ENCODE data around the gene TPT1.

The TPT1 gene

DNA sequence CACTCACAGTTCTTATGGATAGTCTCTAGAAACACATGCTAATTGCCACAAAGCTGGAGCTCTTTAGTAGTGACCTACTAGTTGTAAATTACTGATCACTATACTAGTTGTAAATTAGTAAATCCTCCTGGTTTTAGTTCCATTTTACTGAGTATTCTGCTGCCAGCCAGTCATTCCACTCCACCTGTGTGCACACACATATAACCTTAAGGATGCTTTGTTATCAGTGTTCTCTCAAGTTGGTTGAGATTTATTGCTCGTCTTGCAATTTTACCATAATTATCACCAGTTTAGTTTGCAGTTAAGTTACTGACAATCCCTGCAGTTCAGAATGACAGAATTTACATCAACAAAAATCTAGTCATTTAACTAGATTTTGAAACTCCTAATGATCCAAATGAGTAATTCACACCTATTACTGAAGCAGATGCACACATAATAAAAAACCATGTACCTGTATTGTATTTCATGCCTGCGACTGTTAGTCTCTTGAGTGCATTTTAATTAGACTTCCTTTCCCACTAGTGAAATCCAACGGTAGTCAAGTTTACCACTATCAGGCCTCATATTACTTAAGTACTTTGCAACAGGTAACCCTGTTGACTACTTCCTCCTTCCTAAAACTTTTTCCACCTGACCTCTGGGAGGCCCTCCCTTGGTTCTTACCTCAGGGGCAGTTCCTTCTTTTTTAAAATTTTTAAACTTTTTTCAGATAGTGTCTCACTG is 7.6 kb downstream of the TPT1 start:
- no peak for DNase-seq

DNA sequence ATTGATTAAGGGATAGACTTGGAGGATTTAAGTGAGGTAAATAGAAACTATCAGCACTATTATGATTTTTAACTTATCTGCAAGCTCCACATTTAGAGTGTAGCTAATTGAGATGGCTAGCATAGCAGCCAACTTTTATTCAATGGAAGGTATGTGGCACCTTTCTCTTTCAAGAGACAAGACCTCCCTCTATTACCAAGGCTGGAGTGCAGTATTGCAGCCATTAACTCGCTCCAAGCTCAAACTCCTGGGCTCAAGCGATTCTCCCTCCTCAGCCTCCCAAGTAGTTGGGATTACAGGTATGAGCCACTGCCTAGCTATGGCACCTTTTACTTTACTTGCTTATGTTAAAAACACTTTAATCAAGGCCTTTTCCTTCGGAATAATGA is 8.2 kb downstream of the TPT1 start:
- no peak for DNase-seq

DNA sequence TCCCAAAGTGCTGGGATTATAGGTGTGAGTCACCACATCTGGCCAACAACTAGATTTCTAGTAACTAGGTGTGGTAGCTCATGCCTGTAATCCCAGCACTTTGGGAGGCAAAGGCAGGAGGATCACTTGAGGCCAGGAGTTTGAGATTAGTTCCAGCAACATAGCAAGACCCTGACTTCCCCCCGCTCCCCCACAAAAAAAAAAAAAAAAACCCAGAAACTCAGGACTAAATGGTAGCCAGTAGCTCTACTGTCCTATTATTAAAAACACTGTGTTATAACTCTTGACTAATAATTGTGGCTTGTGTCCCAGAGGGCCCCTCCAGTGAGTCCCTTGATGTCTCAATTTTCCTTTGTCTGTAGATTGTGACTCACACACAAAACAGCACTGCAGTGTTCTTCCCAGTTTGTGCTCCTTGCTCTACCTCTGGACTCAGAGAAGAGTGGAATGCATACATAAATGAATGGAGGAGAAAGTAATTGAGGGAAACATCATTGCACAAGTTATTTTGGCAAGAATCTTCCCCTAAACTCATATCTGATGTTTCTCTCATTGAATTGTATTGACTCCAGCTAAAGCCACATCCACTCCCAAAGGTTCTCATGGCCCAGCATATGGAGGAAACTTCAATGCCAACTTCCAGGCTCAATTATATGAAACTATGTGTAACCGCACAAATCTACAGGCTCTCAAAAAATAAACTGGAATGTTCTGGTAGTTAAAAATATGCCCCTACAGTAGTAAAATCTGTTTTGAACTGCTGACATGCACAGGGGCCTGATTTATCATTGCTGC is 8.8 kb downstream of the TPT1 start:
- no peak for DNase-seq

DNA sequence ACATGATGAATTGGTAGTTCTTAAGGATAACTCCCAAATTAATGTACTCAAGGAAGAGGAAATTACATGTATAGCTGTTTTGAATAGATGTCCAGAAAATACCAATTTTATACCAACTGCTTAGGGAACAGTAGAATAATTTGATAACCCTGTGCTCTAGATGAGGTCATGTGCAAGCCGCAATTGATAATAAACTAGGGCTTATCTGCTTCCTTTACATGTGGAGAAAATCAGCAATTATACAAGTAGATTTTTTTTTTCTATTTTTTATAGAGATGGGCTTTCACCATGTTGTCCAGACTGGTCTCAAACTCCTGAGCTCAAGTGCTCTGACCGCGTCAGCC is 9.3 kb downstream of the TPT1 start:
- DNase-seq: no peak

DNA sequence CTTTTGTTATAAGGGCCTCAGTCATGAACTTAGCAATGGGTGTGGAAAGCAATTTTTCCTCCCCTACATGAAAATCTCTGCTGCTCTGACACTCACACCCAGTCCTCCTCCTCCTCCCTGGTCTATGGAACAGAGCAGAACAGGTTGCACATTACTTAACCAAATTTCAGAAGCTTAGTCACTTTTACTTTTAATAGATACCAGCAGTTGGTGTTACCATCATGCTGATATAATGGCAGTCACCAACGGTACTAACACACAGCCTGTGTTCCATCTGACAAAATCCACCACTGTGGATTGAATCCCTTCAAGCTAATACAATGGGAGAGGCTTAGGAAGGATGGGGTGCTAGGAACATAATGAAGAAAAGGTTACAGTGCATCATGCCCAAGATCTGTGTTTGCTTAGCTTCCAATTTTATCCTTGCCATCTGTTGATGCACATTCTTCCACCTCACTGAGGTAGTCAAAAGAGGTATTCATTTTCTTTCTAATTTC is 9.8 kb downstream of the TPT1 start:
- no peak for DNase-seq

DNA sequence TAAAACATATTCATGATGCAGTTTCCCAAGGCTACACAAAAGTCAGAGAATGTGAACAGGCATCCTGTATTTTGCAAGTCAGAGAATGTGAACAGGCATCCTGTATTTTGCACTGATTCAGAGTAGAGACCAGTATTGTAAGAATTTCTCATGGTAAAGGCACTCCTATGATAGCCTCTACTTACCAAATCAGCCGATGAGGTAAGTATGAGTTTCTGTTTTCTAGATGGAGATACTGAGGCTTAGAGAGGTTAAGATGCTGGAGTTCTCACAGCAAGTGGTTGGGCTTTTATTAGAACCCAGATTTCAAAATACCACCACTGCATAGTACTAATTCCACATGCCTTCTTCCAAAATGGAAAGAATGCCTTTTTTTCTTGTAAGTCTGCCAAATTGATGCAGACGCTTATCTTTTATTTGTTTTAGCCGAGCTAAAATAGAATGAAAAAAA is 12.3 kb downstream of the TPT1 start:
- DNase-seq: no peak

DNA sequence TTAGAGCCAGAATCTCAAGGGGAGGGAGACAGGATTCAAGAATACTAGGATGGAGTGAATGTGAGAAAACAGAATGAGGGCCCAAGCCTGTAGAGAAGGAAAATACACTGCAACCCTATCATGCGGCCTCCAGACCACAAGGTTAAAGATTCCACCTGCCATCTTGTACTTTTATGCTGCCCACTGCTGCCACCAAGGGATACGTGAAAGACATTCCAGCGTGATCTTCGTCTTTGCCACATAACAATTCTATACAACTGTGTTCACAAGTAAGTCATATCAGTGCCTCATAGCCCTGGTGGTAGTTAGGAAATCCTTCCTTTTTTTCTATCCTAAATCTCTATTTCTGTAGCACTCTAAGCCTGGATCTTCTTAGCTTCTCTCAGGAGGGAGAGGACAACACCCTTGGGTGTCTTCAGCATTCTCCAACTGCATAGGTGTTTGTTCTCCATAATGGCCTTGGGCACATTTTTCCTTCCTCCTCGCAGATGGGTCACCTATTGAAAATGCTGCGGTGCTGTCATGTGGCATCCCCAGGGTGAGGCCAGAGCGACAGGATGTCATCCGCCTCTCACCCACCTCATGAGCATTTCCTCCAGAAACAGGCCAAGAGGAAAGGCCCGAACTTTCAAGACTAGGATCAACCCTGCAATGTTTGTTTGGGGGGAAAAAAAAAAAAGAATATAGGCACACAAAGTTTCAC is 13.6 kb downstream of the TPT1 start:
- DNase-seq: no peak

DNA sequence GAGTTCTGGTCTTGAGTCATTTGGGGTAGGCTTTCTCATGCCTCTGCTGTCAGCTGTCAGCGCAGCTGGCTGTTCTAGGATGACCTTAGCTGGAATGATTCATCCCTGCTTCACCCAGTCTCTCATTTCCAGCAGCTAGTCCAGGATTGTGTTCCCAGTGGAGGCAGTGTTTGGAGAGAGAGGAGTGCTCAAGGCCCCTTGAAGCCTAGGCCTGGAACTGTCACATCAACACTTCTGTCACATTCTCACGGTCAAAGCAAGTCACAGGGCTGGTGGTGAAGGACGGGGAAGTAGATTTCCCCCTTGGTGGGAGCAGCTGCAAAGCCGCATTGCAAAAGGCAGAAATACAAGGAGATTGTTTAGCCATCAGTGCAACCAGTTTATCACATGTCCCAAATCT is 15.2 kb downstream of the TPT1 start:
- no peak for DNase-seq

DNA sequence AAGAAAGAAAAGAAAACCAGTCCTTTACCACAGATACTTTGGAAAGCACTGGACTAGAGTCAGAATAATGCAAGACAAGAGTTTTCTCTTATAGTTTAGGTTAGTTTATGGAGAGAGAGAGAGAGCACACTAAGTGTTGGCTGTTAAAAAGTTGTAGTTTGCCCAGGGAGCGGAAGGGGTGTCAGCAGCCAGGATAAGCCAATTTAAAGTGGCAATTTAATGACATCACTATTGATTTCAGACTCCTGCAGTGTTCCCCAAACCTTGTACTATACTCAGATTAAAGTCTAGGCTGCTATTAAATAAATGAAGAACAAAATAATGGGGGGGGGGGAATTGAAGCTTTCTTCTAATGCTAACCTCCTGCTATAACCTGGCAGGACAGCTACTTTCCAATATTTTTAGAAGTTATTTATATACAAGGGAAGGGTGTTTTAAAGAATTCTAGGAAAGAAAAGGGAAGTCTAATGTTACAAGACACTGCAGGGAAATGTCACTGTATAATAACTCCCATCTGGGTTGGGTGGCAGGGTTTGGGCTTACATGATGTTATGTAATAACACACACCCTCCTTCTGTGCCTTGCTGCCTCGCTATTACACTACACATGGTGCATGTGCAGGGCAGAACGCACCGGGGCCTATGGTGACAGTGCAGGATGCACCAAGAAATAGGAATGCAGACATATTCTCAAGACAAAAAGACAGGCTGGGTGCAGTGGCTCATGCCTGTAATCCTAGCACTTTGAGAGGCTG is 19.9 kb downstream of the TPT1 start:
- no peak for DNase-seq

DNA sequence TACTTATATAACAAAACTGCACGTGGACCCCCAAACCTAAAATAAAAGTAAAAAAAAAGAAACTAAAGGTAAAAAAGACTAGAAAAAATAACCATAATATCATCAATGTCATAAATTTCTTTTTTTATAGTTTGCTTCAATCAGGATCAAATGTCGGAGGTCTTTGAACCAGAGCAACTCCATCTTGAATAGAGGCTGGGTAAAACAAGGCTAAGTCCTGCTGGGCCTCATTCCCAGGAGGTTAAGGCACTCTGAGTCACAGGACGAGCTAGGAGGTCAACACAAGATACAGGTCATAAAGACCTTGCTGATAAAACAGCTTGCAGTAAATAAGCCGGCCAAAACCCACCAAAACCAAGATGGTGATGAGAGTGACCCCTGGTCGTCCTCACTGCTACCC is 24.0 kb downstream of the TPT1 start:
- no peak for DNase-seq

DNA sequence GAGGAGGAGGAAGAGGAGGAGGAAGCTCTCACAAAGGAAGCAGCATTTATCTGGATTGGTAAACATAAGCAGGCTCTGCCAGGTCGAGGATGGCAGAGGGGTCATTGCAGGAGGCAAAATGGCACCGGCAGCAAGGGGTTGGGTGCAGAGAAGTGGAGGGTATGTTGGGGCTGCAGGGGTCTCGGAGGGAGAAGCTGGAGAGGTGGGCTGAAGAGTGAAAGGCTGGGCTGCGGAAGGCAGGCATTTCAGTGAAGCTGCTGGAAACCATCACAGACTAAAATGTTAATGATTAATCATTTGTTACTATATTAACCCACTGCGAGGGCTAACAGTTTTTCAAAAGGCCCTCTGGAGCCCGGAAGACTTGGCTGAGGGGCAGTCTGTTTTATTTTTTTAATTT is 24.6 kb downstream of the TPT1 start:
- DNase-seq: no peak

DNA sequence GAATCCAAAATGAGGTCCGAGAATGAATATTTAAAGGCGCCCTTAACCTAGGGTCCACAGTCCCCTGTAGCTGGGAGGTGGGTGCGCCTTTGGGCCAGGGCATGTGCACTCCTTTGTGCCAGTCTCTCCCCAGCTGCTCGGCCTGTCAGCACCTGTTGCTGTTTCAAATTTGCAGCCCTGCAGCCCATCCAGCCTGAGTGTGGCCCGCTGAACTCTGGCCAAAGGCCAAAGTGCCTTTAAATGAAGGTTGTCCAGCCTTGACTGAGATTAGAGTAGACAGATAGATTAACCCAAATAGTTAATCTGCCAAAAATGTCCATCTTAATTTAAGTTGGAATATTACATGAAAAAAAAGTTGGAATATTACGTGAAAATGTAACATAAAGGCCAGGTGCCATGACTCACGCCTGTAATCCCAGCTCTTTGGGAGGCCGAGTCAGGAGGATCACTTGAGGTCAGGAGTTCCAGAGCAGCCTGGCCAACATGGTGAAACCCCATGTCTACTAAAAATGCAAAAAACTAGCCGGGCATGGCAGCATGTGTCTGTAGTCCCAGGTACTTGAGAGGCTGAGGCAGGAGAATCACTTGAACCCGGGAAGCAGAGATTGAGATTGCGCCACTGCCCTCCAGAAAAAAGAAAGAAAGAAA is 25.3 kb downstream of the TPT1 start:
- DNase-seq: no peak

DNA sequence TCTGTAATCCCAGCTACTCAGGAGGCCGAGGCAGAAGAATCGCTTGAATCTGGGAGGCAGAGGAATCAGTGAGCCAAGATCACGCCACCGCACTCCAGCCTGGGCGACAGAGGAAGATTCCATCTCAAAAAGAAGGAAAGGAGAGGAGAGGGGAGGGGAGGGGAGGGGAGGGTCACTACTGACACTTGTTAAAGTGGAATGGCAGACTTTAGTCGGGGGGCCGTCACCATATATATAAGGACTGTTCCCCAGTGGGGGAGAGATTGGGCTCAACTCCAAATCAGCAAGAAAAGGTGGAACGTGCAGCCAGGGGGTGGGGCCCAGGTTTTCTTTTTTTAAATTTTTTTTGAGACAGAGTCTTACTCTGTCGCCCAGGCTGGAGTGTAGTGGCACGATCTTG is 26.2 kb downstream of the TPT1 start:
- DNase-seq: no peak

DNA sequence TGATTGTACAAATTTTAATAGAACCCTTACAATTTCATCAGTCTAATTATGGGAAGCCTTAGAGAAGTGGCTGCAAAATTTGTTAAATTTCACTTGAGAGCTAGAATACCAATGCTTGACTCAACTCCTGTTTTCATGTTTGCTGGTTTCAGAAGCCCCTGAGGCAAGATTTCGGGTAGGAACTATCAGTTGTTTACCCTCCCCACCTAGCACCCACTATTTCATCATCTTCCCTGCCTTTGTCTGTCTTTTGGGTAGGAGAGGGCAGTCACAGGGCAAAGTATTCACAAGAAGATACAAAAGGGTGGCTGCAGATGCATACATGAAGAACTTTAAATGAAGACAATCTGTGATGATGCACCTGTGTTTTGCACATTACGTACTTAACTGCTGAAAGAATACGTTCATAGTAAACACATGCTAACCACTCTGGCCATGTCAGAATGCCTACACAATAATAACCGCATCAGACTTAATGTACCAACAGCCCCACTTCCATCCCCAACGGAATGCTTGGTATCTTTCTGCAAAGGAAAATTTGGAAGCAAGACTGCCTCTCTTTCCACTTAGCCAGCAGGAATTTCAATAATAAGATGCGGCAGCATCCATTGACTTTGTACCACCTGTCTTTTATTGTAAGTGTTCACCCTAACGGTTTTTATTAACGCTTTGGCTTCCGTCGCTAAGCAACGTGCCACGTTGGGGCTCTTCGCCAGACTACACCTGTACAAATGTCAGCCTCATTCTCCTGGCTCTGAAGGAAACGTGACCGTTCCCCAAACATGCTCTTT is 30.4 kb downstream of the TPT1 start:
- DNase-seq: no peak

DNA sequence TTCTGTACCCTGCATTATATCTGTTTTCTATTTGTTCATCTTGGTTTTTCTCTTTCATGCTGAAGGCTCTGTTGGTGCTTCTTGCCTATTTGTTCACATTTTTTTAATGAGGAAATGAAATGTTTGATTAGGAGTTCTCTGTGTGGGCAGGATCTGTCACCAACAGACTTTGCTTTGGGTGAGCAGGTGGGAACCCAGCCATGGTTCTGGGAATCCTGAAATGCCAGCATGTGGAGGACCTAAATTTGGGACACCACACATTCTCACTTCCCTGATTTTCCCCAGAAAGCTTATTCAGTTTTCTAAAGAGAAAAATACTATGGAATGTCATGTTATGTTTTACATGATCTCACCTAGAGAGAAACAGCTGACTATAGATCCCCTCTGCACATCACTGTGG is 34.0 kb downstream of the TPT1 start:
- no peak for DNase-seq

DNA sequence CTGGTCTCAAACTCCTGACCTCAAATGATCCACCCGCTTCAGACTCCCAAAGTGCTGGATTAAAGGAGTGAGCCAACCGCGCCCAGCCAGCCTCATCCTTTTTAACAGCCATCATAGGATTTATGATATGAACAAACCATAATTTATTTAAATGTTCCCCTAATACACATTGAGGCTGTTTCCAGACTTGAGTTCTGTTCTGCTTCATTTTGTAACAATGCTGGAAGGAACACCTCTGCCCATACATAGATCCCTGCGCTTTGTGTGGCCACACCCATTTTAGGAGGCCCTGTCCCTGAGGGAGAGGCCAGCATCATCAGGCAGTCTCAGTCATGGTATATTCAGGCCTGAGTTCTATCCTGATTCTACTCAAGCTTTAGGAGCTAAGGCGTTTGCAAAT is 35.9 kb downstream of the TPT1 start:
- no peak for DNase-seq

DNA sequence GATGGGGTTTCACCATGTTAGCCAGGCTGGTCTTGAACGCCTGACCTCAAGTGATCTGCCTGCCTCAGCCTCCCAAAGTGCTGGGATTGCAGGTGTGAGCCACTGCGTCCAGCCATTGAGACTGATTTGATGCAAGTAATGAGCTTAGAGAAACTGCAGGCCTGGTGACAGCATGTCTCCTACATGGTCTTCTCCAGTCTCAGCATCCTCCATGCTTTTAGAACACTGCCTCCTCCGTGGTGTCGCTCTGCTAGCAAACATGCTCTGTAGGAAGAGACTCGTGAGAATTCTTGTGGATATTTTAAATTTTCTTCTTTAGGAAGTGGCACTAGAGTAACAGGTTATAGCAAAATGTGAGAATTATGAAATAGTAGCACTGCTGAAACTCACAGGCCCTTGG is 37.1 kb downstream of the TPT1 start:
- DNase-seq: no peak

DNA sequence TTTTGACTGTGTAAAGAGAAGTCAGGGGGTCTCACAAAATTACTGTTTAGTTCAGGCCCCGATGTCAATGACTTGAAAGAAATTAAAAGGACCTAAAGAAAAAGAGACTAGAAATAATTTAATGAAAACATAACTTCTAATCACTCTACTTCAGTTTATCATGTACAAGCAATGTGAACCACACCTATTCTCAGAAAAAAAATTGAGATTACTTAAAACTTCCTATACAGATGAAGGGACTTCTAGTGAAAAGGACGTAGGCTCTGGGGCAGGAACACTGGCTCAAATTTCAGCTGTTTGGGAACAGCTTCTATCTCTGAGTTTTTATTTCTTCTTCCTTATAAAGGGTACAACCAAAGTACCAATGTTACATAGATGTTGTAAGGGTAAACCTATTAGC is 38.0 kb downstream of the TPT1 start:
- no peak for DNase-seq

DNA sequence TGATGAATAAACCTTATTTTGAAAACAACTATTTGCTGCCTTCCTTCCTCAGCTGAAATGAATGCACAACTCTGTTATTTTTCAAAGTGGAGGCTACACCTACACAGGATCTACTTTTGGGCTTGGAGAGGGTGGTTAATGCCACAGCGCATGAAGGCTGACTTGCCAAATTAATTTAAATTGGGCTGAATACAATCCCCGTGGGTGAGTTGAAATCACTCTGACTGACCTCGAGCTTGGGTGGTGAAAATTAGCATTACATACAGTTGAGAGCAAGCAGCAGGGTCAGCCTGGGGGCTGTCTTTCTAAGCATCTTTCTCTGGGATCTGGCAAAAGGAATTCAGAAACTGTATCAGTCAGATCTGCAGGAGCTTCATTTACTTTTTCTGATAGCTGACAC is 38.5 kb downstream of the TPT1 start:
- DNase-seq: no peak

DNA sequence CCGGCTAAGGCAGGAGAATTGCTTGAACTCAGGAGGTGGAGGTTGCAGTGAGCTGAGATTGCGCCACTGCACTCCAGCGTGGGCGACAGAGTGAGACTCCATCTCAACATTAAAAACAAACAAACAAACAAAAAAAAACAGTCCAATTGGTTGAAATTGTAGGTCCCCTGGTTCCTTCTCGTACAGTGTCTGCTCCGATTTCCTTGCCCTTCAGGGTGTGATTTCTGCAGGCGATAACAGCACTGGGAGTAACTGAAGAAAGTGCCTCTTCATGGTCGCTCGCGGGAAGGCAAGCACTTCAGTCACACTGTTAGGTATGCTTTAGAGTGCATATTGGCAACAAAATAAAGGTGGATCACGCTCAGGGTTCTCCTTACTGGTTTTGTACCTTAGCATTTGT is 39.7 kb downstream of the TPT1 start:
- no peak for DNase-seq

DNA sequence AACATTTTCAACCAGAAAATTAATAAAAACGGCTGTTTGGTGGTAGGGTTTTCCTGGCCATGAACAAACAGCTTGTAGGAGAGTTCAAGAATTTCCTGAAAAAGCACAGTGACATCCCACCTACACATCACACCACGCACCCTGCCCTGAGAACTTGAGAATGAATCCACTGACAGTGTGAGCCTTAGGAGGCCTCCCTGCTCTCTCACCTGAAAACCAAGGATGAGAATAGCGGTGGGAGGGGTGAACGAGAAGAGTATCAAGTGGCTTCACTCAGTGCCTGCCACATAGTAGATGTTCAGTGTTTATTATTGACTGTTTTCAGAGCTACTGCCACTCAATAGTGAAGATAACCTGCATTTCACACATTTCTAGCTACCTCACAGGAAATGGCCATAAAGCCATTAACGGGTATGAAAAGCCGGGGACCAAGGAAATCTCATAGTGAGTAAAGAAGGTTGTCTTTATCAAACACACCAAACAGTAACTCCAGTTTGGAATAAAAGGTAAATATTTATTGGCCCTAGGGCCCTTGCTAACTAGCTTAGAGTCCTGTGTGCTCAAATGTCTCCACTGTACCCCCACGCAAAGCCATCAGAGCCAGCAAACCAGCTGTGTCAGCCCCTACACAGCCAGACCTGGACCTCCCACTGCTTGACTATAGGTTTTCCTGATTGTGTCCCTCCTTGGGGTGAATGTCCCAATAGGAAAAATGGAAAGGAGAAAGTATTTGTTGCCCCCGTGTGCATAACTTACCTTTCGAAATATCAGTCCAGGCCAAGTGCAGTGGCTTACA is 40.6 kb downstream of the TPT1 start:
- no peak for DNase-seq
